SH-SY5Y (cell line): ENCODE results near the gene PROK2.

Experiments
- GATA2 ChIP-seq: IDR thresholded peaks from 2 replicates; pipeline ENCODE4 v1.6.1; 2011; ENCODE audit warnings: mild to moderate bottlenecking, low read depth, low read length
- GATA3 ChIP-seq: IDR thresholded peaks from 2 replicates; pipeline ENCODE4 v1.6.1; 2011; ENCODE audit warnings: low read depth, mild to moderate bottlenecking, low read length, moderate library complexity

DNA sequence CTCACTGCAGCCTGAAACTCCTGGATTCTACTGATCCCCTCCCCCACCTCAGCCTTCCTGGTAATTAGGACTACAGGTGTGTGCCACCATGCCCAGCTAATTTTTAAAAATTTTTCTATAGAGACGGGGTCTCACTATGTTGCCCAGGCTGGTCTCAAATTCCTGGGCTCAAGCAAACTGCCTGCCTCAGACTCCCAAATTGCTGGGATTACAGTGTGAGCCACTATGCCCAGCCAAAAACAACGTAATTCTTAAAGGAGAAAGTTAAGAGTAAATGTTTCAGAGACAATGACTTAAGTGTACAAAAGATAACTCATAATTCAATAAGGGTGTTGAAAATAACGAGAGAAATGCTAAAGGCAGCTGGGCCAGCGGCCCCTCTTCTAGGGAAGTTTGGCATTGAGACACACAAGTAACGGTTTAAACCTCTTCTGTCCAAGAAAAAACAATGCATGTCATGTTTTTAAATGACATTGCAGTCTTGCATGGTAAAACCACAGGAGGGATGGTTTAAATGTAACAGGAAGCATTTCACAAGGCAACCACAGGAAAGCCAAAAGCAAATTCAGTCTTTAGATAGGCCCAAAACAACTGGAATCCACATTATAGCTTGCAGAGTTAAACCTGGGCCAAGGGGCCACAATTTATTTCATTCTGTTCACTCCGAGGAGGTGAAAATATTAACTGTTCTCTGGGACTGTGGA, 5.1 kb downstream of the PROK2 start:
- no peak for TF ChIP-seq GATA2
- no peak for TF ChIP-seq GATA3
